PC-3 (cell line): ENCODE measurements around the gene ZNF862. TPM values are rescaled to one million over a fixed set of nuclear protein-coding genes. Genes with fewer than 3 reads are reported as not detected.

Experiments
- ATAC-seq: fragments of 200-7000 bp; cut with Tn5 transposase; 2 replicates; pipeline ENCODE4 v1.9.1; 2020; ENCODE audit warnings: mild to moderate bottlenecking, moderate library complexity
- BruUV-seq: library from RNA; stranded (reverse); fragments of 400-500 nt; replicated peaks from 2 replicates; lab custom pipeline; 2021; lab: Mats Ljungman, UMichigan
- CTCF ChIA-PET: fragments of 300-600 bp; sonication (Branson Sonifier 250); formaldehyde crosslinking; loops from one replicate; lab custom pipeline; 2022; ENCODE audit warnings: antibody characterized with exemption; lab: Charles Lee
- POLR2A ChIA-PET: fragments of 300-600 bp; sonication (Branson Sonifier 250); formaldehyde crosslinking; loops from one replicate; lab custom pipeline; 2022; ENCODE audit warnings: antibody characterized with exemption; ENCODE audit not compliant: unreplicated experiment; lab: Charles Lee
- DNase-seq: peaks from one replicate; pipeline ENCODE4 v3.0.0-alpha.2; 2015
- H2AFZ ChIP-seq: fragments of 300-600 bp; sonication (generic); 2 replicates; pipeline ENCODE4 v1.6.0; 2016; ENCODE audit warnings: antibody characterized with exemption, low read length
- H3F3A ChIP-seq: fragments of 300-600 bp; sonication (generic); one replicate; pipeline ENCODE4 v1.6.0; 2017; ENCODE audit warnings: antibody characterized with exemption, low read length, control low read depth, mild to moderate bottlenecking; ENCODE audit not compliant: unreplicated experiment
- H3K27ac ChIP-seq: fragments of 300-600 bp; sonication (generic); 2 replicates; pipeline ENCODE4 v1.5.1; 2016; ENCODE audit warnings: mild to moderate bottlenecking, low read length
- H3K27me3 ChIP-seq: fragments of 300-600 bp; sonication (generic); 2 replicates; pipeline ENCODE4 v1.6.1; 2016; ENCODE audit warnings: low read length, mixed read lengths
- H3K36me3 ChIP-seq: fragments of 300-600 bp; sonication (generic); 2 replicates; pipeline ENCODE4 v1.6.1; 2016; ENCODE audit warnings: low read depth, mixed run types, low read length, mixed read lengths
- H3K4me1 ChIP-seq: fragments of 300-600 bp; sonication (generic); 2 replicates; pipeline ENCODE4 v1.5.1; 2016; ENCODE audit warnings: low read length; ENCODE audit not compliant: insufficient read depth
- H3K4me2 ChIP-seq: fragments of 300-600 bp; sonication (generic); 2 replicates; pipeline ENCODE4 v1.6.0; 2016; ENCODE audit warnings: low read length
- H3K4me3 ChIP-seq: fragments of 300-600 bp; sonication (generic); 2 replicates; pipeline ENCODE4 v1.5.1; 2016; ENCODE audit warnings: mild to moderate bottlenecking, low read length, mixed read lengths
- H3K79me2 ChIP-seq: fragments of 300-600 bp; sonication (generic); 2 replicates; pipeline ENCODE4 v1.6.1; 2017; ENCODE audit warnings: low read length, mixed read lengths
- H3K9ac ChIP-seq: fragments of 300-600 bp; sonication (generic); 2 replicates; pipeline ENCODE4 v1.6.0; 2016; ENCODE audit warnings: mild to moderate bottlenecking, low read length
- H3K9me2 ChIP-seq: fragments of 300-600 bp; sonication (generic); replicated peaks from 2 replicates; pipeline ENCODE4 v1.6.1; 2016; ENCODE audit warnings: mixed run types, low read length, mixed read lengths
- H3K9me3 ChIP-seq: fragments of 300-600 bp; sonication (generic); 2 replicates; pipeline ENCODE4 v1.6.1; 2016; ENCODE audit warnings: low read length, mixed read lengths
- H4K20me1 ChIP-seq: fragments of 300-600 bp; sonication (generic); 2 replicates; pipeline ENCODE4 v1.6.1; 2016; ENCODE audit warnings: low read length, mixed read lengths
- EZH2 ChIP-seq: fragments of 300-600 bp; sonication (generic); IDR thresholded peaks from one replicate; pipeline ENCODE4 v1.6.1; 2017; ENCODE audit warnings: antibody characterized with exemption, mild to moderate bottlenecking, low read length; ENCODE audit not compliant: unreplicated experiment
- EZH2phosphoT487 ChIP-seq: fragments of 300-600 bp; sonication (generic); IDR thresholded peaks from 2 replicates; pipeline ENCODE4 v1.6.1; 2018; ENCODE audit warnings: mild to moderate bottlenecking, antibody characterized with exemption, low read length, borderline replicate concordance
- intact Hi-C: fragments of 100-400 bp; cut with micrococcal nuclease; formaldehyde crosslinking; loops from 2 replicates; pipeline ENCODE4 v1.9.0; 2023
- total RNA-seq: library from RNA; depleted of rRNA; stranded (reverse); fragments of >200 nt; gene quantifications from 2 replicates; pipeline ENCODE4 v1.2.3, GENCODE V29; 2014
- TF ChIP-seq, protein P1 (sequence below): fragments of 300-600 bp; sonication (generic); conservative IDR thresholded peaks from 2 replicates; pipeline ENCODE4 v1.5.1; 2017; ENCODE audit warnings: antibody characterized with exemption, low read depth, mild to moderate bottlenecking, low read length

The ZNF862 gene
- total RNA-seq, 1 experiment from 2014 or later = 3.0 TPM

DNA sequence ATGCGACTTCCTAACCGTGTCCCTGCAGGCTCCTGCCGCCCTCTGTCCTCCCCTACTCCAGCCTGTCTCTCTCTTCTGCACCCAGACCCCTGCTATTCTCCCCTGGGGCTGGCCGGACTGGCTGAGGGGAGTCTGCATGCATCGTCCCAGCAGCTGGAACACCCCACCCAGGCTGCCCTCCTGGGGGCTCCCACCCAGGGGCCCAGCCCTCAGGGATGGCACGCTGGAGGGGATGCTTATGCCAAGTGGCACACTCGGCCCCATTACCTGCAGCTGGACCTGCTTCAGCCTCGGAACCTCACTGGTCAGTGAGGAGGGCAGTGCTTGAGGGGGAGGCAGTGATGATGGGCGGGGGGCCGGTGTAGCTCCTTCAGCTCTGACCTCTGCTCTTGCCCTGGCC, 43.0 kb upstream of the ZNF862 start:
- CTCF ChIA-PET = no interaction called here
- H3K27me3 ChIP-seq = no peaks in the 10 kb centered on the region

DNA sequence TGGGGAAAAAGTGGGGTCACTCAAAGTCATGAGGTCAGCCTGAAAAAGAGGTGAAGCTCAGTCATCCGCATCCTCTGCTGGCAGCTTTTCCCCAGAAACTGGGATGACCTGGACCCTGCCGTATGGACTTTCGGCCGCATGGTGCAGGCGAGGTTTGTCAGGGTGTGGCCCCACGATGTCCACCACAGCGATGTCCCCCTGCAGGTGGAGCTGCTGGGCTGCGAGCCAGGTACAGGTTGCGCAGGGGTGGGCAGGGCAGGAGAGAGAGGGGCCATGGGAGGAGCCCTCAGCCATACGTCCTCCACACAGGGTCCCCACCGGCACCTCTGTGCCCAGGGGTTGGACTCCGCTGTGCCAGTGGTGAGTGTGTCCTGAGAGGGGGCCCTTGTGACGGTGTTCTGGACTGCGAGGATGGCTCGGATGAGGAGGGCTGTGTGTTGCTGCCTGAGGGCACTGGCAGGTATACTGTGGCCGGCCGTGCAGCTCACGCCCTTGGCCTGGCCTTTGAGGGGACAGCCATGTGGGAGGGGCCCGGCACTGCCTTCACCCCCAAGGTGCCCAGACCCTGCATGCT, 41.8 kb upstream of the ZNF862 start:
- CTCF ChIA-PET = no interaction called here

More for the DNA sequence above, 43.0 kb upstream of the ZNF862 start:
- intact Hi-C loops = no loop called here
- no TSS peak for BruUV-seq
- Histone ChIP-seq H3K4me1 (no peaks in the 10 kb centered on the region), H3K36me3 (no peaks in the 10 kb centered on the region), H2AFZ (no peak overlapping the region), H3K9me2 (no peaks in the 10 kb centered on the region), H3F3A (no peaks in the 10 kb centered on the region), H3K9ac (no peak overlapping the region), H3K27ac (no peak overlapping the region), H3K9me3 (no peaks in the 10 kb centered on the region), H4K20me1 (no peaks in the 10 kb centered on the region), H3K4me3 (no peak overlapping the region), H3K4me2 (no peak overlapping the region), H3K79me2 (no peaks in the 10 kb centered on the region)
- TF ChIP-seq, protein P1, sequence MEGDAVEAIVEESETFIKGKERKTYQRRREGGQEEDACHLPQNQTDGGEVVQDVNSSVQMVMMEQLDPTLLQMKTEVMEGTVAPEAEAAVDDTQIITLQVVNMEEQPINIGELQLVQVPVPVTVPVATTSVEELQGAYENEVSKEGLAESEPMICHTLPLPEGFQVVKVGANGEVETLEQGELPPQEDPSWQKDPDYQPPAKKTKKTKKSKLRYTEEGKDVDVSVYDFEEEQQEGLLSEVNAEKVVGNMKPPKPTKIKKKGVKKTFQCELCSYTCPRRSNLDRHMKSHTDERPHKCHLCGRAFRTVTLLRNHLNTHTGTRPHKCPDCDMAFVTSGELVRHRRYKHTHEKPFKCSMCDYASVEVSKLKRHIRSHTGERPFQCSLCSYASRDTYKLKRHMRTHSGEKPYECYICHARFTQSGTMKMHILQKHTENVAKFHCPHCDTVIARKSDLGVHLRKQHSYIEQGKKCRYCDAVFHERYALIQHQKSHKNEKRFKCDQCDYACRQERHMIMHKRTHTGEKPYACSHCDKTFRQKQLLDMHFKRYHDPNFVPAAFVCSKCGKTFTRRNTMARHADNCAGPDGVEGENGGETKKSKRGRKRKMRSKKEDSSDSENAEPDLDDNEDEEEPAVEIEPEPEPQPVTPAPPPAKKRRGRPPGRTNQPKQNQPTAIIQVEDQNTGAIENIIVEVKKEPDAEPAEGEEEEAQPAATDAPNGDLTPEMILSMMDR = no peak
- TF ChIP-seq EZH2phosphoT487 (no peak), EZH2 (no peak)
- POLR2A ChIA-PET = no interaction called here
- no peak for DNase-seq
- ATAC-seq = no peak

GRCh38 chr7:149797771-149798170, 40.4 kb upstream of the ZNF862 start:
- CTCF ChIA-PET = no interaction called here
- Histone ChIP-seq H3K36me3 (no peaks in the 10 kb centered on the region), H2AFZ (no peak overlapping the region), H3K9ac (no peak overlapping the region), H3K9me2 (no peaks in the 10 kb centered on the region), H3K4me2 (no peak overlapping the region), H3K4me3 (no peak overlapping the region), H3F3A (no peaks in the 10 kb centered on the region), H3K9me3 (no peaks in the 10 kb centered on the region), H3K27ac (no peak overlapping the region), H3K4me1 (no peaks in the 10 kb centered on the region), H3K79me2 (no peaks in the 10 kb centered on the region), H3K27me3 (no peaks in the 10 kb centered on the region), H4K20me1 (no peaks in the 10 kb centered on the region)
- no TSS peak for BruUV-seq
- ATAC-seq (no peak), DNase-seq (no peak)
- no peak for TF ChIP-seq EZH2phosphoT487
- intact Hi-C loops = no loop called here
- POLR2A ChIA-PET = no interaction called here

More for the DNA sequence above, 41.8 kb upstream of the ZNF862 start:
- H3K4me3 ChIP-seq = no peak overlapping the region
- BruUV-seq = no TSS peak
- H3K4me1 ChIP-seq = no peaks in the 10 kb centered on the region
- no peaks in the 10 kb centered on the region for H3K9me3 ChIP-seq
- ATAC-seq = no peak
- H3K27ac ChIP-seq = no peak overlapping the region
- no peak overlapping the region for H3K9ac ChIP-seq
- no peaks in the 10 kb centered on the region for H3K9me2 ChIP-seq
- no peaks in the 10 kb centered on the region for H3K36me3 ChIP-seq
- H3K79me2 ChIP-seq = no peaks in the 10 kb centered on the region
- H4K20me1 ChIP-seq = no peaks in the 10 kb centered on the region
- H3K4me2 ChIP-seq = no peak overlapping the region
- intact Hi-C loops = no loop called here
- H2AFZ ChIP-seq = no peak overlapping the region
- no peaks in the 10 kb centered on the region for H3F3A ChIP-seq
- POLR2A ChIA-PET = no interaction called here
- no peaks in the 10 kb centered on the region for H3K27me3 ChIP-seq
- TF ChIP-seq EZH2 (no peak), EZH2phosphoT487 (no peak)
- TF ChIP-seq, protein P1 = no peak
- no peak for DNase-seq
